CD4-positive, alpha-beta T cell treated with Interleukin-15 for 4 hours (primary cell): Measurements from ENCODE around the gene ZC3H18.

ENCODE experiments used
- DNase-seq: peaks from one replicate; pipeline ENCODE4 v3.0.0-alpha.2; 2020; ENCODE audit warnings: low spot score

The ZC3H18 gene

DNA sequence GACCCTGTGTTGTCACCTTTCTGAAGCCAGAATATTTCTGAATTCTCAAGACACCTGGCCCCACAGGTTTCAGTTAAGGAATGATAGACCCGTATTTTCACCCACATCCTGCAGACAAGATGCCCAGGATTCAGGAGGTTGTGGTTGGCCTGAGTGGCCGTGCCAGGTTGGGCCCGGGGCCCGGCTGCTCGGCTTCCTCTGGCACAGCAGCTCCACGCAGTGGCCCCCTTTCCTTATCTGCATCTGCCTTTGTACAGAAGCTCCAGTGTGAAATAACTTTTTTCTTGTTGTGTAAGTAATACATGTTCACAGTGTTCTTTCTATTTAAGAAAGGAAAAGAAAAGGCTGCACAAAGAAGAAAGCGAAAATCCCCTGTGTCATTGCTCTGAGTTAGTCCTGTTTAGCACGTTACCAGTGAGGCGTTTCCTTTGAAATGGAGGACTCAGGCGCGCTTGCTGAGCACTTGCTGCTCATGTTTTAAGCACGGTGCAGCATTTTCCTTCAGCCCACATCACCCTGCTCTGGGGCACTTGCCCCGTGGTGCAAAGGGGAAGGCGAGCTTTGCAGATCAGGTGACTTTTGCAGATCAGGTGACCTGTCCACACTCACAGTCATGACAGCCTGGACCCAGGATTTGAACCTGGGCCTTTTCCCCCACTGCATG, 12.8 kb downstream of the ZC3H18 start:
- no peak for DNase-seq

DNA sequence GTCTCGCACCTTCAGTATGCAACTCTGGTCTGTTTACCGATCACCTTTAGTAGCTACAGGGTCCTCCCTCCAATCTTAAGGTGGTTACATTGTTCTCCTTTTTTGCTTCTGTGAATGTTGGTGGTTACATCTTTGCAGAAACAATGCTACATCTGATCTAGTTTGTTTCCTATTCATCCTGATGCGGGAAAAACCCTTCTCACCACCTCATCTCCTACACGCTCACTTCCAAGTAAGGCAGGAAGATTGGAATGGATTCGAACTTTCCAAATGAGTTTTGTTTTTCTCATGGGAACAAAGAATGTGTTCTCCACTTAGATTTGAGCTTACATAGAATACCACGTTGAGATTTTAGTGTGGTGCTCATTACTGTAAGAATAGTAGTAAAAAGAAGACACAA, 14.5 kb downstream of the ZC3H18 start:
- DNase-seq, result no peak

DNA sequence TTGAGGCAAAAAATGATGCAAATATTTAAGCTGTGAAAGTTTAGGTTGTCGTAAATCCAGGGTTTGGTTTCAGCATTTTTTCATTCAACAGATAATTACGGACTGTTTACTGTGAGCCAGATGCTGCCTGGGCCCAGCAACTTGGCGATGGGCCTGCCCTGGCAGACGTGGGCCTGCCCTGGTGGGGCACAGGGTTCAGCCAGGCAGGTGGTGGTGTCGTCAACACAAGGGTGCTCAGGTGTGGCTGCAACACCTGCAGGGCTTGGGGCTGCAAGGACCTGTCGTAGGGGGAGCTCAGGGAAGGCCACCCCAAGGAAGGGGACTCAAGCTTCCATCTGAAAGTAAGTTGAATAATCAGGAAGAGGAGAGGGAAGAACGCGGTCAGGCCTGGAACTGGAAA, 15.1 kb downstream of the ZC3H18 start:
- no peak for DNase-seq

DNA sequence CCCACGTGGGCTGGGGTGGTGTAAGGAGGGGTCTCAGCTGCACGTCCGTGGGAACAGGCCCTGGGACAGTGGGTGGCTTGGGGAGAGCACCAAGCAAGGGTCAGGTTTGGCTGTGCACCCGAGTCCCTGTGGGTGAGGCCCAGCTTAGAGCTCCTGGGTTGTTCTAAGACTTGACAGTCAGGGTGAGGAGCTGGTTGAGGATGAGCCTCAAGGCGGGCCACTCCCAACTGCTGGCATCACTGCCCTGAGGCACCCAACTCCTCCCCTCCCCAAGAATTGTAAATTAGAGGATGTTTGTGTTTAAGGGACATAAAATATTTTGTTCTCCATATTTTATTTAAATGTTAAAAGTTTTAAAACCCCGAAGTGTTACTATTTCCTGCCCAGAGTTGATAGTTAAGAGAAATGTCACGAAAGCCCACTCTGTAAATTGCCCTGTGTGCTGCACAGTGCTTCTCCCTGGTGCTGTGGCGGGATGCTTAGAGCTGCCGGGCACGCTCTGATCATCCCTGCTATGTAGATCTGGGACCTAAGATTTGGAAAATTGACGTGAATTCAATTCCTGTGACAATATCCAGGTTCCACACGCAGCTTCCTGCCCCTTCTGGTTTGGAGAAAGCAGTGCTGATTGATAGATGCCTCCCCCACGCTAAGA, 15.9 kb downstream of the ZC3H18 start:
- DNase-seq, result no peak

DNA sequence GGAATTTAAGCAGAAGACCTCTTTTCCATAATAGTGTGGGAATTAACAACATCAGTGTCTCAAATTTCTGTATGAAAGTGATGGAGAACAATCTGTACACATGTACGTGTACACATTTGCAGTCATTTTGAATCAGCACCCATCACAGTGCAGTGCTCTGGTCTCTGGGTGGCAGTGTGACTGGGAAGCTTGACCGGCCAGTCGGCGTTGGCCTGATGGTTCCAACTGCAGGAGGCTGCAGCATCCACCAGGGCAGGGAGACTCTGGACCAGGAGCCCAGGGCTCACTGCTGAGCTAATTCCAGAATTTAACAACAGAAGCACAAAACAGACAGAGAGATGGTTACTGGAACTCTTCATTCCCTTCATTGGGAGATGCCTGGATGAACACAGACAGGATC, 17.9 kb downstream of the ZC3H18 start:
- DNase-seq, result no peak

- no peak for DNase-seq
Measured at GRCh38 chr16:88588754-88589153, 18.6 kb downstream of the ZC3H18 start.

- no peak for DNase-seq
Measured at GRCh38 chr16:88589441-88589840, 19.2 kb downstream of the ZC3H18 start.

DNA sequence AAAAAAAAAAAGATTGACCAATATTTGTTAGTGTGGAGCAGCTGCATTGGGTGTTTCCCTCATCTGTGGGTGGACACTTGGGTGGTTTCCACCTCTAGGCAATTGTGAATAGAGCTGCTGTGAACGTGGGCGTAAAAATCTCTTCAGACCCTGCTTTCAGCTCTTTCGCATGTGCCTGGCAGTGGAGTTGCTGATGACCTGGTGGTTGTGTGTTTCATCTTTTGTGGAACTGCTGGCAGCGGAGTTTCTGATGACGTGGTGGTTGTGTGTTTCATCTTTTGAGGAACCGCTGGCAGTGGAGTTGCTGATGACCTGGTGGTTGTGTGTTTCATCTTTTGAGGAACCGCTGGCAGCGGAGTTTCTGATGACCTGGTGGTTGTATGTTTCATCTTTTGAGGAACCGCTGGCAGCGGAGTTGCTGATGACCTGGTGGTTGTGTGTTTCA, 21.4 kb downstream of the ZC3H18 start:
- no peak for DNase-seq

GRCh38 chr16:88593061-88593460, 22.9 kb downstream of the ZC3H18 start:
- no peak for DNase-seq

- no peak for DNase-seq
Measured at GRCh38 chr16:88593489-88593888, 23.3 kb downstream of the ZC3H18 start.

GRCh38 chr16:88593910-88594309, 23.7 kb downstream of the ZC3H18 start:
- DNase-seq, result no peak

- DNase-seq, result no peak
Measured at GRCh38 chr16:88595101-88595500, 24.9 kb downstream of the ZC3H18 start.

DNA sequence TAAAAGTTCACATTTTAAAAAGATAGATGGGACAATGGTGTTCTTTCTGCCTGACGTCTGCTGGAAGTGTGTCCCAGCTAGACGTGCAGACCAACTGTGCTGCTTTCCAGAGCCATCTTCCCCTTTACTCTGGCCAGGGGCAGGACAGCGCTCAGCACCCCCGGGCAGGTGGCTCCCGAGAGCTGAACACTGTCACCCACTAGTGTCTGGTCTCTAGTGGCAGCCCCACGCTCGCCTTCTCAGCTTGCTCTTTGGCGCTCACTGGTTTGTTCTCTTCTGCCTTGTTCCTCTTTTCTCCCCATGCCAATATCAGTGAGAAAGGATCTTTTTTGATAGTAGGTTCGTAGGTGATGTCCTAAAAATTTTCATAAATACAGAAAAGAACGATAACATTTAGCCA, 25.7 kb downstream of the ZC3H18 start:
- DNase-seq, result no peak

DNA sequence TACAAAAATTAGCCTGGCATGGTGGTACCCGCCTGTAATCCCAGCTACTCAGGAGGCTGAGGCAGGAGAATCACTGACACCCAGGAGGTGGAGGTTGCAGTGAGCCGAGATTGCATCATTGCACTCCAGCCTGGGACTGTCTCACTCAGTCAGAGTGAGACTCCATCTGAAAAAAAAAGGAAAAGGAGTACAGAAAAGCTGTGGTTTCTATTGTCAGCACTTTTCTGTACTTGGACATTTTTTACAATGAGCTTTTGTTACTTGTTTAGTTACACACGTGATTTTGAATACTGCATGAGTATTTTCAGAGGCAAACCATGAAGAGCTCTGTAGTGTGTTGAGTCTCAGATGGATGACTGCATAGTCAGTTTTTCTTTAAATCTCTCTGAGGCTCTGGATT, 26.3 kb downstream of the ZC3H18 start:
- no peak for DNase-seq

- no peak for DNase-seq
Measured at GRCh38 chr16:88597856-88598491, 27.8 kb downstream of the ZC3H18 start.

- no peak for DNase-seq
Measured at GRCh38 chr16:88599092-88599733, 29.0 kb downstream of the ZC3H18 start.

DNA sequence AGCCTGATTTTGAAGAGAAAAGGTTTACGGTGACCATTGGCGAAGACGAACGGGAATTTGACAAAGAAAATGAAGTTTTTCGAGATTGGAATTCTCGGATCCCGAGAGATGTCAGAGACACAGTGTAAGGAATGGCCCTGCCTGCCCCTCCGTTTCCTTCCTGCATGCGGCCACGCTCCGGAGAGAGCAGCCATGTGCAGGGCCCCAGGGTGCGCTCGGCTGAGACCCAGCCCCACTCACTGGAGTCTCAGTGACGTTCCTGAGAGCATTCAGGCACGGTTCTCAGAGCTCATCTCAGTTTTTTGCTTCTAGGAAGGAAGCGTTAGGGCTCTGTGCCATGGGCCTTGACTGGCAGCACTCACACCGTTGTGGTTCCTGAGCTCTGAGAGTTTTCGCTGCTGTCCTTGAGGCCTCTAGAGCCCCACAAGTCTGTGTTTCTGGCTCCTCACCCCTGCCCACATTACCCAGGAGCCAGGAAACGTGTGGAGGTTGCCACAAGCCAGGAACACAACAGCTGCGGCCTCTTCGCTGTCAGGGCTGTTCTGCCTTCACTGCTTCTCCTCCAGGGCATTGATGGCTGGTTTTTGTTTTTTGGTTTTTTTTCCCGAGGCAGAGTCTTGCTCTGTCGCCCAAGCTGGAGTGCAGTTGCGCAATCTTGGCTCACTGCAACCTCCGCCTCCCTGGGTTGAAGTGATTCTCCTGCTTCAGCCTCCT, 29.8 kb downstream of the ZC3H18 start:
- no peak for DNase-seq

GRCh38 chr16:88600539-88600896, 30.3 kb downstream of the ZC3H18 start:
- no peak for DNase-seq

- DNase-seq, result no peak
Measured at GRCh38 chr16:88601313-88602036, 31.3 kb downstream of the ZC3H18 start.

DNA sequence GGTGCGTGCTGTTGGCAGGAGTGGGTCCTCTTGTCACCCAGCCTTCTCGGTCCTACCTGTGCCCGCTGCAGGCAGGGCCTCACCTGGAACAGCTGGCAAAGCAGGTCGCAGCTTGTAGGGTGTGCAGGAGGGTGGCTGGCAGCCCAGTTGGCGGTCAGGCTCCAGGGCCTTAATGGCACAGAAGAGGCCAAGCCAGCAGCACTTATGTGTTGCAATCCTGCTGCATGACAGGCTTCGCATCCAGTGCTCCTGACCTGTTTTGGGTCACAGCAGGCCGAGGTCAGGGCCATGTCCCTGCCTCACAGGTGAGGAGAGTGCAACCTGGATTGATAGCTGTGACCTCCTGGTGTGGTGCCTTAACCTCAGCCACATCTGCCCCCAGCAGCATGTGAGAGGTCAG, 31.9 kb downstream of the ZC3H18 start:
- DNase-seq, result no peak
